ENCODE measurements around the gene PRRG2.

The PRRG2 gene

GRCh38 chr19:49589502-49589905, 8.4 kb downstream of the PRRG2 start:
- DNase-seq (ENCODE audit: low read depth in 2 of 2): no peak

DNA sequence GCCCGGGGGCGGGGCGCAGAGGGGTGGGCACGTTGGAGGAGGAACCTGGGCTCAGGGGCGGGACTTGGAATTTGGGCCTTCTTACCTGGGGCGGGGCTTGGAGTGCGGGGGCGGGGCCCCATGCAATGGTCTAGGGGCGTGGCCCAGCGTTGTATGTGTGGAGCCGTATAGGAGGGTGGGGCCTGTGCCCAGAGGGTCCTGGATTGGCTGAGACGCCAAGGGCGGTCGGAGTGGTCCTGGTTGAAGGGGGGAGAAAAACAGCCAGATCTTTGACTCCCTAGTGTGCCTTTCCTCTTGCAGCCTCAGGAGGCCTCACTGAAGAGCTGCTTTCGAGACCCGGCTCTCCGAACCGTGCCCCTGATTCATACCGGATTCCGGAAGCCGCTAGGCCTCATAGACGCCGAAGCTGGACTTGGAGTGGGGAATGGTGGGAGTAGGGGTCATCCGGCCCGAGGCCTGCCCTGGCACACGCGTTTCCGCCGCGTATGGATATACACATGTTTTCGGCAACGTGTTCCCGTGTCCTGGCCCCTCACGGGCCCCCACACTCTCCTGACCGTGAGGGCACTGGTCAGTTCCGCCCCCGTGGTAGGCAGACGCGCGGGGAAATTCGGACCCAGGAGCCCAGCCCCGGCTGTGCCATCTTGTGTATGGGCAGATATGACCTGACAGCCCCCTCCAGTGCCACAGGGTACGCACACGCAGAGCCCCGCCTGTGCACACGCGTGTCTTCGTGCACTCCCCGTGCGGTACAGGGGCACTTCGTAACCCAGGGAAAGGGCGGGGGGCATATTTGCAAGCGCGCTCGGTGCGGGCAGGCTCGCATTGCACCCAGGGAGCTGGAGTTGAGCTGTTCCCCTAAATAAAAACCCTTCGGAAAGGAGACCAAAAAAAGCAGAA, 9.2 kb downstream of the PRRG2 start:
- peak; percentile 83 to 94 for DNase-seq (ENCODE audit: low read depth in 2 of 2)

DNA sequence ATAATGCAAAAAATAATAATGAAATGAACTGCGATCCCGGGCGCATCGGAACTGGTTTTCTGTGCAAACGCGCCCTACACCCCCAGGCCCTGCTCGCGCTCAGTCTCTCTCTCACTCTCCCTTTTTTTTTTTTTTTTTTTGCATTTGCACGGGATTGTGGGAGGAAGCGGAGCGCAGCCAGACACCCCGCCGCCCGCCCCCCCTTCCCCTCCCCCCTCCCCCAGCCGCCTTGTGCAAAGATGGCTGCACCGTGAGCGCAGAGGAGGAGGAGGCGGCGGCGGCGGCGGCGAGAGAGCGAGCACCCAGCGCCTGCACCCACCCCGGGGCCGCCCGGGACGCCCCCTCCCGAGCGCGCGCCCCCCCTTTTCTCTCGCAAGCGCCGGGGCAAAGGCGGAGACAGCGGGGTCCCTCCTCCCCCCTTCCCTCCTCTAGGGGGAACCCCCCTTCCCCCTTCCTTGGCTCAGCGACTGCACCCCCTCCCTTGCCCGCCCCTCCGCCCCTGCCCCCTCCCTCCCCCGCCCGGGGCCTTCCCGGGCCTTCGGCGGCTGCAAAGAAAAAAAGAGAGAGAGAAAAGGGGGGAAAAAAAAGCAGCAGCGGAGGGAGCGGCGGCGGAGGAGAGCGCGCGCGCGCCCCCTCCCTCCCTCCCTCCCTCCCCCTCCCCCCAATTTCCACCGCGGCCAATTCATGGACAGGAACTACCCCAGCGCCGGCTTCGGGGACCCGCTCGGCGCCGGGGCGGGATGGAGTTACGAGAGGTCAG, 10.0 kb downstream of the PRRG2 start, which contains the start of gene PRR12:
PRR12 (plus strand) TSS at position 212 of the 760 bp plus-strand sequence; CDS start at position 685, 473 bp downstream.
- DNase-seq (ENCODE audit: low read depth in 2 of 2): peak; percentile 56 to 63

- peak in 1 of 2 experiments; percentile 41 for DNase-seq (ENCODE audit: low read depth in 2 of 2)
Measured at GRCh38 chr19:49591731-49592485, 10.8 kb downstream of the PRRG2 start.

- DNase-seq (ENCODE audit: low read depth in 2 of 2): no peak
Measured at GRCh38 chr19:49592486-49593232, 11.5 kb downstream of the PRRG2 start.

GRCh38 chr19:49593233-49594113, 12.4 kb downstream of the PRRG2 start:
- DNase-seq (ENCODE audit: low read depth in 2 of 2): peak; percentile 79 to 96

- no peak for DNase-seq (ENCODE audit: low read depth in 2 of 2)
Measured at GRCh38 chr19:49594157-49594992, 13.3 kb downstream of the PRRG2 start.

DNA sequence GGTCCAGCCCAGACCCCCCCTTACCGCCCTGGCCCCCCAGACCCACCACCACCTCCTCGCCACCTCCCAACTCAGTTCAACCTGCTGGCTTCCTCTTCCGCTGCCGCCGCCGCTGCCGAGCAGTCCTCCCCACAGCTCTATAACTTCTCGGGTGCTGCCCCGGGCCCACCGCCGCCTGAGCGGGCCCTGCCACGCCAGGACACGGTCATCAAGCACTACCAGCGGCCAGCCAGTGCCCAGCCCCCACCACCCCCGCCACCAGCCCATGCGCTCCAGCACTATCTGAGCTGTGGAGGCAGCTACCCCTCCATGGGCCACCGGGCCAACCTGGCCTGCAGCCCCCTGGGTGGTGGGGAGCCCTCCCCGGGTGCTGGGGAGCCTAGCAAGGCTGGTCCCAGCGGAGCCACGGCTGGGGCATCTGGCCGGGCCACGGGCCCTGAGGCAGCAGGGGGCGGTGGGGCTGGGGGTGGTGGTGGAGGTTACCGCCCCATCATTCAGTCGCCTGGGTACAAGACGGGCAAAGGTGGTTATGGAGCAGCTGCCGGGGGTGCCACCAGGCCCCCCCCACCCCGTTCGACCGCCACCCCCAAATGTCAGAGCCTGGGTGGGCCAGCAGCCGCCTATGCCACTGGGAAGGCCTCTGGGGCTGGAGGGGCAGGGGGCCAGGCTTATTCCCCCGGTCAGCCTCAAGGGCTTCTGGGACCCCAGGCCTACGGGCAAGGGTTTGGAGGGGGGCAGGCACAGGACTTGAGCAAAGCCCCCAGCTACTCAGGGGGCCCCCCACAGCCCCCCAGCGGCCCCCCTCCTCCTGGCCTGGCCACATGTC, 14.1 kb downstream of the PRRG2 start:
- no peak for DNase-seq (ENCODE audit: low read depth in 2 of 2)

DNA sequence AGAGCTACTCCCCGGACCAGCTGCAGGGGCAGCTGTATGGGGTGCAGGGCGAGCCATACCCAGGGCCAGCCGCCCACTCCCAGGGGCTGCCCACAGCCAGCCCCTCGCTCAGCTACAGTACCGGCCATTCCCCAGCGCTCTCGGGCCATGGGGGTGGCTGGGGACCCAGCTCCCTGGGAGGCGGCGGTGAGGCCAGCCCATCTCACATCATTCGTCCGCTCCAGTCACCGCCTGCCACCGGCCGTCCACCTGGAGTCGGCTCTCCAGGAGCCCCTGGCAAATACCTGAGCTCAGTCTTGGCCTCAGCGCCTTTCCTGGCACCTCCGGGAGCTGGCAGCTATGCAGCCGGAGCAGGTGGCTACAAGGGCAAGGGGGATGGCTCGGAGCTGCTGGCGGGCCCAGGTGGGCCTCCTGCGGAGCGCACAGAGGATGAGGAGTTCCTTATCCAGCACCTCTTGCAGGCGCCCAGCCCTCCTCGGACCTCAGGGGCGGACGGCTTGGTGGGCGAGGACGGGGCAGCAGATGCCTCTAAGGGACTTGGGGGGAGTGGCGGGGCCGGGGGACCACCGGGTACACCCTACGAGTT, 14.8 kb downstream of the PRRG2 start:
- no peak for DNase-seq (ENCODE audit: low read depth in 2 of 2)

DNA sequence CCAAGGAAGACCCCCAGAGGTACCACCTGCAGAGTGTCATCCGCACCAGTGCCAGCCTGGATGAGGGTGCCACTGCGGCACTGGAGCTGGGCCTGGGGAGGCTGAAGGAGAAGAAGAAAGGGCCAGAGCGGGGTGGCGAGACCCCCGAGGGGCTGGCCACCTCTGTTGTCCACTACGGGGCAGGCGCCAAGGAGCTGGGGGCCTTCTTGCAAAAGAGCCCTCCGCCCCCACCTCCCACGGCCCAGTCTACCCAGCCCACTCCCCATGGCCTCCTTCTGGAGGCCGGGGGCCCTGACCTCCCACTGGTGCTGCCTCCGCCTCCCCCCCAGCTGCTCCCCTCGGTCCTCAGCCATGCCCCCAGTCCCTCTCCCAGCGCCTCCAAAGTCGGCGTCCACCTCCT, 15.3 kb downstream of the PRRG2 start:
- DNase-seq (ENCODE audit: low read depth in 2 of 2): no peak

DNA sequence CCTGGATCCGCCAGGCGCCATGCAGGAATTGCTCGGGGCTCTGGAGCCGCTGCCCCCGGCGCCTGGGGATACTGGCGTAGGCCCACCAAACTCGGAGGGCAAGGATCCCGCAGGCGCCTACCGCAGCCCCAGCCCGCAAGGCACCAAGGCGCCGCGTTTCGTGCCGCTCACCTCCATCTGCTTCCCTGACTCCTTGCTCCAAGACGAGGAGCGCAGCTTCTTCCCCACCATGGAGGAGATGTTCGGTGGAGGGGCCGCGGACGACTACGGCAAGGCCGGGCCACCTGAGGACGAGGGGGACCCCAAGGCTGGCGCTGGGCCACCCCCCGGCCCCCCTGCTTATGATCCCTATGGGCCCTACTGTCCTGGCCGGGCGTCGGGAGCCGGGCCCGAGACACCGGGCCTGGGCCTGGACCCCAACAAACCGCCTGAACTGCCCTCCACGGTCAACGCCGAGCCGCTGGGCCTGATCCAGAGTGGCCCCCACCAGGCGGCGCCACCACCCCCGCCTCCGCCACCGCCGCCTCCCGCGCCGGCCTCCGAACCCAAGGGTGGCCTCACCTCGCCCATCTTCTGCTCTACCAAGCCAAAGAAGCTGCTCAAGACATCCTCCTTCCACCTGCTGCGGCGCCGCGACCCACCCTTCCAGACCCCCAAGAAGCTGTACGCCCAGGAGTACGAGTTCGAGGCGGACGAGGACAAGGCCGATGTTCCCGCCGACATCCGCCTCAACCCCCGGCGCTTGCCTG, 16.0 kb downstream of the PRRG2 start:
- no peak for DNase-seq (ENCODE audit: low read depth in 2 of 2)

GRCh38 chr19:49597703-49597974, 16.5 kb downstream of the PRRG2 start:
- no peak for DNase-seq (ENCODE audit: low read depth in 2 of 2)

- DNase-seq (ENCODE audit: low read depth in 2 of 2): no peak
Measured at GRCh38 chr19:49599378-49600295, 18.5 kb downstream of the PRRG2 start.

- no peak for DNase-seq (ENCODE audit: low read depth in 2 of 2)
Measured at GRCh38 chr19:49601482-49602038, 20.4 kb downstream of the PRRG2 start.

DNA sequence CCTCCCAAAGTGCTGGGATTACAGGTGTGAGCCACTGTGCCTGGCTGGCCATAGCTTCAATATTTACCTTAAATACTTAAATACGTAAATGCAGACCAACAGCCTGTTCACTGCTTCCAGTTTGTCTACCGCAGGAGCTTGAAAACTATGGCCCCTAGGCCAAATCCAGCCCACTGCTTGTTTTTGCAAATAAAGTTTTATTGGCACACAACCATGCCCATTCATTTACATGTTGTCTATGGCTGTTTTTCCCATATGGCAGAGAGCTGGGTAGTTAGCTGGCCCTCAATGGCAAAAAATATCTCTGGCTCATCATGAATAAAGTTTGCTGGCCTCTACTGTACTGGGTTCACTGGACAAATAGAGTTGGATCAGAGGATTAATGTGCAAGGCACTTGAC, 21.7 kb downstream of the PRRG2 start:
- no peak for DNase-seq (ENCODE audit: low read depth in 2 of 2)

DNA sequence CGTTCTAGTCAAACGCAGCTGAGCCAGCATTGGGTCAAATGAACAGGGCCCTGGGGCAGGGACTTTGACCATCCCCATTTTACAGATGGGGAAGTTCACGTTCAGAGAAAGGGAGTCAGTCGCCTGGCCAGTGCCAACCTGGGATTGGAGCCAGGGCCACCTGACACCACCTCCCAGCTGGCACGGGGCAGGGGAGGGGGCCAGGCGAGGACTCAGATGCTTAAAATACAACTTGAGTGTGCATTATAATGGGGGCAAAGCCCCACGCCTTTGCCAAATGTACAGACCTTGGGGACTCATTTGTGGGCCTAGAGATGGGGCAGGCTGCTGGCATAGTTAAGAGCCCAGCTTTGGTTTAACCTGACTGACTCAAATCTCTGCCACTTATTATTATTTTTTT, 24.5 kb downstream of the PRRG2 start:
- DNase-seq (ENCODE audit: low read depth in 2 of 2): no peak

Data from stimulated activated CD4-positive, alpha-beta T cell treated with anti-CD3 and anti-CD28 coated beads, Interleukin-12 subunit alpha, Interleukin-12 subunit beta, amount 100 ng/mL, for 24 hours (primary cell).